BLaER1 (cell line): ENCODE results near the gene MCM5.
A peak's percentile ranks its signal among the peaks of the same experiment; 100 is the strongest.
"Not testable (repeated sequence)": the region's sequence is repeated elsewhere in the genome, so short reads cannot be mapped to it uniquely, and the experiment has no call there.

Experiments
- H3K27ac ChIP-seq: shearing (Covaris generic); formaldehyde crosslinking; 2 replicates; pipeline ENCODE4 v1.8.1; 2022
- H3K27me3 ChIP-seq: shearing (Covaris generic); formaldehyde crosslinking; 2 replicates; pipeline ENCODE4 v1.8.1; 2022
- H3K36me3 ChIP-seq: shearing (Covaris generic); formaldehyde crosslinking; 2 replicates; pipeline ENCODE4 v1.8.1; 2022
- H3K4me1 ChIP-seq: shearing (Covaris generic); formaldehyde crosslinking; 2 replicates; pipeline ENCODE4 v1.8.1; 2022
- H3K4me2 ChIP-seq: shearing (Covaris generic); formaldehyde crosslinking; 2 replicates; pipeline ENCODE4 v1.8.1; 2022
- H3K4me3 ChIP-seq: shearing (Covaris generic); formaldehyde crosslinking; 2 replicates; pipeline ENCODE4 v1.8.1; 2022
- H3K9ac ChIP-seq: shearing (Covaris generic); formaldehyde crosslinking; 2 replicates; pipeline ENCODE4 v1.8.1; 2022
- H3K9me3 ChIP-seq: shearing (Covaris generic); formaldehyde crosslinking; 2 replicates; pipeline ENCODE4 v1.8.1; 2022
- H4K20me1 ChIP-seq: shearing (Covaris generic); formaldehyde crosslinking; 2 replicates; pipeline ENCODE4 v1.8.1; 2022
- Cebpa-rat ChIP-seq: shearing (Covaris generic); IDR thresholded peaks from 2 replicates; pipeline ENCODE4 v1.8.1; 2022

The MCM5 gene

GRCh38 chr22:35390933-35391332 lies 9.0 kb upstream of the MCM5 start:
- Histone ChIP-seq H3K9ac (no peak overlapping the region), H4K20me1 (no peaks in the 10 kb centered on the region), H3K27ac (no peak overlapping the region), H3K9me3 (no peaks in the 10 kb centered on the region), H3K27me3 (no peaks in the 10 kb centered on the region), H3K36me3 (no peaks in the 10 kb centered on the region), H3K4me3 (no peak overlapping the region), H3K4me1 (peaks cover 10% of the 10 kb centered on the region), H3K4me2 (no peak overlapping the region)
- no peak for TF ChIP-seq Cebpa-rat

GRCh38 chr22:35392357-35392756 lies 7.6 kb upstream of the MCM5 start:
- Histone ChIP-seq H4K20me1 (no peaks in the 10 kb centered on the region), H3K9ac (no peak overlapping the region), H3K27ac (no peak overlapping the region), H3K27me3 (no peaks in the 10 kb centered on the region), H3K9me3 (no peaks in the 10 kb centered on the region), H3K36me3 (no peaks in the 10 kb centered on the region), H3K4me1 (peaks cover 22% of the 10 kb centered on the region), H3K4me2 (peak overlapping the region; percentile 39), H3K4me3 (no peak overlapping the region)
- TF ChIP-seq Cebpa-rat, result no peak

- H4K20me1 ChIP-seq, result no peaks in the 10 kb centered on the region
- no peaks in the 10 kb centered on the region for H3K36me3 ChIP-seq
- no peaks in the 10 kb centered on the region for H3K9me3 ChIP-seq
- TF ChIP-seq Cebpa-rat, result no peak
- H3K9ac ChIP-seq, result no peak overlapping the region
- no peaks in the 10 kb centered on the region for H3K27me3 ChIP-seq
- H3K4me2 ChIP-seq, result no peak overlapping the region
- no peak overlapping the region for H3K4me3 ChIP-seq
- no peak overlapping the region for H3K27ac ChIP-seq
- H3K4me1 ChIP-seq, result peaks cover 32% of the 10 kb centered on the region
Observed at GRCh38 chr22:35393116-35394010, 6.6 kb upstream of the MCM5 start.

GRCh38 chr22:35394011-35394312 lies 6.0 kb upstream of the MCM5 start:
- Histone ChIP-seq H3K9ac (no peak overlapping the region), H3K9me3 (no peaks in the 10 kb centered on the region), H3K4me3 (no peak overlapping the region), H3K36me3 (no peaks in the 10 kb centered on the region), H3K4me1 (peaks cover 36% of the 10 kb centered on the region), H4K20me1 (no peaks in the 10 kb centered on the region), H3K27me3 (no peaks in the 10 kb centered on the region), H3K4me2 (no peak overlapping the region), H3K27ac (no peak overlapping the region)
- TF ChIP-seq Cebpa-rat, result no peak

GRCh38 chr22:35394810-35395563 lies 5.0 kb upstream of the MCM5 start:
- H3K9me3 ChIP-seq, result no peaks in the 10 kb centered on the region
- no peaks in the 10 kb centered on the region for H3K36me3 ChIP-seq
- no peak overlapping the region for H3K4me2 ChIP-seq
- no peak for TF ChIP-seq Cebpa-rat
- no peak overlapping the region for H3K4me3 ChIP-seq
- H3K9ac ChIP-seq, result no peak overlapping the region
- H4K20me1 ChIP-seq, result no peaks in the 10 kb centered on the region
- H3K4me1 ChIP-seq, result peaks cover 42% of the 10 kb centered on the region
- no peak overlapping the region for H3K27ac ChIP-seq
- H3K27me3 ChIP-seq, result no peaks in the 10 kb centered on the region

GRCh38 chr22:35396622-35397021 lies 3.3 kb upstream of the MCM5 start:
- not testable (repeated sequence) for H3K4me3 ChIP-seq, H3K36me3 ChIP-seq, H3K9ac ChIP-seq, H3K9me3 ChIP-seq, H4K20me1 ChIP-seq, H3K27me3 ChIP-seq
- peak overlapping the region; percentile 37 for H3K4me2 ChIP-seq
- H3K27ac ChIP-seq, result peak overlapping the region; percentile 22; the same call in 1 of the 2 replicates
- H3K4me1 ChIP-seq, result peaks cover 55% of the 10 kb centered on the region

- Histone ChIP-seq H3K9ac (no peak overlapping the region), H3K4me3 (no peak overlapping the region), H3K27me3 (no peaks in the 10 kb centered on the region), H3K4me2 (peak overlapping the region; percentile 37), H3K27ac (0 out of 2 replicates have a peak overlapping the region, but pooled peaks have one; percentile 22), H4K20me1 (no peaks in the 10 kb centered on the region), H3K9me3 (no peaks in the 10 kb centered on the region), H3K36me3 (peaks cover 11% of the 10 kb centered on the region), H3K4me1 (peaks cover 55% of the 10 kb centered on the region)
- TF ChIP-seq Cebpa-rat, result no peak
Observed at GRCh38 chr22:35397095-35397904, 2.6 kb upstream of the MCM5 start.

- H3K4me2 ChIP-seq, result no peak overlapping the region
- H3K9me3 ChIP-seq, result no peaks in the 10 kb centered on the region
- H3K27ac ChIP-seq, result peak overlapping the region; percentile 96; the same call in 1 of the 2 replicates
- H3K27me3 ChIP-seq, result no peaks in the 10 kb centered on the region
- no peak overlapping the region for H3K4me3 ChIP-seq
- H4K20me1 ChIP-seq, result no peaks in the 10 kb centered on the region
- no peak for TF ChIP-seq Cebpa-rat
- H3K36me3 ChIP-seq, result peaks cover 24% of the 10 kb centered on the region
- no peak overlapping the region for H3K9ac ChIP-seq
- peaks cover 64% of the 10 kb centered on the region for H3K4me1 ChIP-seq
Observed at GRCh38 chr22:35398591-35398973, 1.4 kb upstream of the MCM5 start.

GRCh38 chr22:35399114-35399677 lies 744 bp upstream of the MCM5 start:
- Histone ChIP-seq H3K9ac (peak overlapping the region; percentile 98), H3K27ac (peak overlapping the region; percentile 96), H3K9me3 (no peaks in the 10 kb centered on the region), H3K27me3 (no peaks in the 10 kb centered on the region), H3K4me1 (peaks cover 68% of the 10 kb centered on the region), H3K4me2 (peak overlapping the region; percentile 76), H3K4me3 (peak overlapping the region; percentile 95), H3K36me3 (peaks cover 30% of the 10 kb centered on the region), H4K20me1 (no peaks in the 10 kb centered on the region)
- TF ChIP-seq Cebpa-rat, result no peak
